ENCODE results near the gene LRRC15.

LRRC15 gene

DNA sequence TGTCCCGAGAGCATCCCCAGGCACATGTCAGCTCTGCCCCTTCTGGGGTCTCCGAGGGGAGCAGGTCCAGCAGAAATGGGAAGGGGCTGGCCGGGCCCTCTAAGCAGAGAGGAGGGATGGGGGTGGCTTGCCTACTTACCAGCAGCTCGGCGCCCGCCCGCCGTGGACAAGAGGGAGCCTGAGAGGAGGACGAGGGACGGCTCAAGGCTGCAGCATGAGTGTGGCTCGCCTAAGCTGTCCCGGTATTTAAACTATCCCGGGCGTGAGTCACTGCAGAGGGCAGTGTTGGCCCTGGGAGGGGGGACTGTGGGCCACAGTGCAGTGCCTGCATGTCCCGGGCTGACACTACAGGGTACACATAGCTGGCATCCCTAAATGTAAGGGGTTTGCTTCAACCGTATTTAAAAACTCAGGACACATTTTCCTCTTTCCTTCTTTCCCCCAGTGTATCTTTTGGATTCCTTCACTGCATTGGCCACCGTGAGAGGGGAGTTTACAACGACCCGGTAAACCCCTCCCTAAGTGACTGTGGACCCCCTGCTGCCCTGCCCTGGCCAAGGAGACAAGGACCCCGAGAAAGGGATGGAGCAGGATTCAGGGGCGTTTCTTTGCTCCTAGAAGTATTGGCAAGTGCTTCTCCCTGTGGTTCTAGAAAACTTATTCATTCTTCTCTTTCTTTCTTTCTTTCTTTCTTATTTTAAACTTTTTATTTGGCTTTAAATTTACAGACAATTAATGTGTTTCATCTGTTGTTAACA, at the start of gene LRRC15:
LRRC15 (minus strand) TSS at position 222 of the 758 bp plus-strand sequence. CDS start 8,700 bp downstream, outside the sequence.
- no peak for DNase-seq (ENCODE audit: low read depth in 2 of 2)

DNA sequence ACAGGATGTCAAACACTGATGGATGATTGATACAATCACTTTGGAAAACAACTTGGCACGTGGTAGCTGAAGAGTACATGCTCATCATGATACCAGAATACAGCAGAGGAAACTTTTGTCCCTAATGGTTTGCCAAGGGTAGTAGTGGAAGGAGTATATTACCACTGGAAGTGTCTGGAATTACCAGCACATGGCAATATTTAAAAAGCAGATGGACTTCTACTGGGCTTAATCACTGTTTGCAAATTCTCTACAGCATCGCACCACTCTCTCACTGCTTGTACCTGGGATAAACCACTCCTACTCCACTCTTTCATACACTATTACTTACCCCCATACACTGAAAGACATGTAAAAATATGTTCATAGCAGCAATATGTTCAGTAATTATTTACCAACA, 49.1 kb upstream of the LRRC15 start:
- no peak for DNase-seq (ENCODE audit: low read depth in 2 of 2)

DNA sequence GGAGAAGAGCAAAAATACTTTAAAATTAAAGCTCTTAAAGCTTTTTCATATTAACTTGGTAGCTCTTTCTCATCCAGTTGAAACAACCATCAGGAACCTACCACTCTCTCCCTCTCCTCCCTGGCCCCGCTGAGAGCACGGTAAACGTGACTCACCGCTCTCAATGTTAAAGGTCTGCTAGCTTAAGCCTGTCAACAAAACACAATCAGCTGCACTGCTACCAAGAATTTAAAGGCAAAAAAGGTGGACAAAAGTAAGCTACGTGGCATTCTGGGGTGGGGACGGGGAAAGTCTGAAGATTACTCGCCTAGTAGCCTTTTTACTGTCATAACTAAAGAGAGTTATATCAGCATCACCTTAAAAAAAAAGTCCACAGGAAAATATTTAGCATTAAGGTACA, 37.9 kb upstream of the LRRC15 start:
- DNase-seq (ENCODE audit: low read depth in 2 of 2) = no peak

DNA sequence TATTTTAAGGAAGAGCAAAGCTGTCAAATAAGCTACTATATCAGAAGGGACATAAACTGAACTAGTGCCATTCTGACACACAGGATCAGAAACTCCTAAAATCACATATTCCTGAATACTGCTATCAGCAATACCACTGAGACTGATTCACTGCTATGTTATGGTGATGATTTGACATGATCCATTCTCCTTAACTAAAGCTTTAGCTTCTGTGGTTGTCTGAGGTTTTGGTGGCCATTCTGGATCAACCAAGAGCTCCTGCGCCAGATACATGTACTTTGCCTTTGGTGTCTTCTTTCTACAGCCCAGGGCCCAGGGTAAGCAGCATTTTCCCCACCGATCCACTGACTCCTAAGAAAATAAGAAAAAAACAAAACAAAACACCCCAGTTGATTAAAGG, 36.2 kb upstream of the LRRC15 start:
- DNase-seq (ENCODE audit: low read depth in 2 of 2) = no peak

DNA sequence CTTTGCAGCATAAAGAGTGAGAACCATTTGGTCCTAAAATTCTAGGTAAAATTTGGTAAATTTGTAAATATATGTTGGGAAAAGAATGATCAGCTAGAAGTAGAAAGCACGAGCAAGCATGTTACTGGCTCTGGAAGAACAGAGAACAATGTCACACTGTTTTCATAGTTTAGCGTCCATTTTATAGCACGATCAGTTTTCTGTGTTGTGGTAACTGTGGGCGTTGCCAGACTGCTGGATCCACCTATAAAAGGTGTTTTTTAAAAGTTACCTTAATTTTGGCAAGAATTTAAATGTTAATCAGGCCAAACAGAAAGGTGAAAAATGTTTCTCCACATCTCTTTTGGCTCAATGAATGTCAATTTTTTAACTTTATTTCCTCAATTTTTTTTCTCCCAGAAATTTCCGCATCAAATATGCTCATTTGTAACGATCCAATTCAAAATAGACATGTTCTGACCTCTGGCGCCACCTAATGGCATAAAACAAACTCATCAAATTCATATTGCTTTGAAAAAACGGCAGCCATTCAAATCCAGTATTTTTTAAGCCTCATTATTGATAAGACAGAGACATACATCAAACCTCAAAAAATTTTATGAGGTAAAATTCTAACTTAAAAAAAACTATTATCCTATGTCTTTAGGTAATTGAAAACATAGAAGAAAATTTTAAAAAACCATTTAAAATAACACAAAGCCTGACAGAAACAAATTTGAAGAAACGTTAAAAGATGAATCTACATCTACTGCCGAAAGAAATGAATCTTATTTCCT, 35.0 kb upstream of the LRRC15 start:
- DNase-seq (ENCODE audit: low read depth in 2 of 2) = no peak

DNA sequence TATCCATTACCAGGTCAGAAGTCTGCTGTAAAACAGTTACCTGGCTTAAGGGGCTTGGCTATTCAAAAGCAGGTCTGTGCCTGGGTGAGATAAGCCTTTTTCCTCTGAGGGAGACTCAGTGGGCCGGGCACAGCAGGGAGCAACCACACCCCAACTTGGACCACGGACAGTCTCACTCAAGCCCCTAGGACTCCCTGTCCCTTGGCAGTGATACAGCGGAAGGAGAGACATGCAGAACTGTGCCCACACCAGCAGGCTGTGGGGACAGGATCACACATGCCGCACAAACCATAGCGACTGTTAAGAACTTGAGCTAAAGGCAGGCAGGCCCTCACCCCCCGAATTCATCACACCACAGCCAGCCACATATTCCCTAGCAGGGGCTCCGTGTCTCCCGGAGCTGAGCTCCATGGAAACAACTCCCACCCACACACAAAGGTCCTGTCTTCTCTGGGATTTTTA, 32.4 kb upstream of the LRRC15 start:
- DNase-seq (ENCODE audit: low read depth in 2 of 2) = no peak

DNA sequence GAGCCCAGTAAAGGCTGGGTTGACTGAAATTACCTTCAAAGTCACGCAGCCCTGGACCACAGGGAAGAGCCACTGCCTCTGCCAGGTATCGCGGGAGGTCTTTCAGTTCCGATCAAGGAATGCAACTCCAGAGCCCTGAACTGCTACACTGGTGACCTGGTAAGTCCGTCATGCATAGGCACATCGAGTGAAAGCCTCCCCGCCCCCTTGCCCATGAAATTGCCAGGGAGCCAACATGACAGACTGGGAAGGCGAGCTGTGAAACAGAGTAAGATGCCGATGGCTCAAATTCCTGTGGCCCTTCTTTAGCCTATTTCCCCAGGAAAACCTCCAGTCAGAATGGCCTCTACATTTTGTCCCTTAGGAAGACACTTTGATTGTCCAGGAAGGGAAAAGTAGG, 31.8 kb upstream of the LRRC15 start:
- no peak for DNase-seq (ENCODE audit: low read depth in 2 of 2)

DNA sequence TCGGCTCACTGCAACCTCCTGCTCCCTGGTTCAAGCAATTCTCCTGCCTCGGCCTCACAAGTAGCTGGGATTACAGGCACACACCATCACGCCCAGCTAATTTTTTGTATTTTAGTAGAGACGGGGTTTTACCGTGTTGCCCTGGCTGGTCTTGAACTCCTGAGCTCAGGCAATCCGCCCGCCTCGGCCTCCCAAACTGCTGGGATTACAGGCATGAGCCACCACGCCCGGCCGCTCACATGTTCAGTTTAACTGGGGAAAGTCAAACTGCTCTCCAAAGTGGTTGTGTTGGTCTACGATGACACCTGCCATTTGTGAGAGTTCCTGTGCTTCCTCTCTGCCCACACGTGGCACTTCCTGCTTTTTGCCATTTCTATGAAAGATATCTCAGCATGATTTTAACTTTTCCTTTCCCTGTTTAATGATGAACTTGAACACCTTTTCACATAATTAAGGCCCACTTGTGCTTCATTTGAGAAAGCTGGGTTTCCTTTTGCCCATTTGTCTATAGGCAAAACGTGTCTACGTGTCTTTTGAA, 30.4 kb upstream of the LRRC15 start:
- no peak for DNase-seq (ENCODE audit: low read depth in 2 of 2)

DNA sequence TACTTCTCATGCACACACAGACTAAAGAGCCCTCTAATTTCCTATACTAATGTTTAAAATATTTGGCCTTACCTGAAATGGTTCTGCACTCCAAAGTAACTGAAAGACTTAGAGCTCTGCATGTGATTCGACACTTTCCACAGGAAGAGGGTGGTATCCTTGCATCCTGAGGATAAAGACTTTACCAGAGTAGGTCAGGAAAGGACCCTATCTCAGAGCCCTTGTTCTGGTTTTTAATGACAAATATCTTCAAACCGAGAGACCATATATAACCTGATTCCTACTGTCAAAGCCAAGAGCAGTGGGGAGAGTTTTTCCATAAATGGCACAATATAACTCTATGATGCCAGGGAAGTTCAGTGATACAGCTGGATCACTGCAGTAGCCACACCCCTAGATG, 29.6 kb upstream of the LRRC15 start, which contains the start of gene GP5:
GP5 (minus strand) TSS at position 101 of the 400 bp plus-strand sequence. CDS start 984 bp downstream, outside the sequence.
- DNase-seq (ENCODE audit: low read depth in 2 of 2) = no peak

DNA sequence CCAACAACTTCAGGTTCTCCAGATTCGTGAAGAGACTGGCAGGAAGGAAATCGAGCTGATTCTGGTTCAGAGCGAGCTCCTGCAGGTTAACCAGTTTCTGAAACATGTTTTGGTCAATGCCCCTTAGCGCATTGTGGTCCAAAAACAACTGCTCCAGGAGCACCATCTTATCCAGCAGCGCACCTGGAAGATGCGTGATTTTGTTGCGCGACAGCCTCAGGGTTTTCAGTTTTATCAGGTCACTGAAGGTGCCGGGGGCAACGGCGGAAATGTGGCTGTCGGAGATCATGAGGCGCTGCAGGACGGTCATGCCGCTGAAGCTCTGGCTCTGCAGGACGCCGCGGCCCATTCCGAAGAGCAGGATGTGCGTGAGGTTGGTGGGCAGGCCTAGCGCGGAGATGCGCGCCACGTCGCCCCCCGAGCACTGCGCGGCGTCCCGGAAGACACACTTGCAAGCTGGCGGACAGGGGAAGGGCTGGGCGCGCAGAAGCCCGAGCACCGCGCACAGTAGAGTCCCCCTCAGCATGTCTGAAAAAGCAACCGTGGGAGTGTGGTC, 28.3 kb upstream of the LRRC15 start:
- peak in 1 of 2 donors; percentile 14 for DNase-seq (ENCODE audit: low read depth in 2 of 2)

DNA sequence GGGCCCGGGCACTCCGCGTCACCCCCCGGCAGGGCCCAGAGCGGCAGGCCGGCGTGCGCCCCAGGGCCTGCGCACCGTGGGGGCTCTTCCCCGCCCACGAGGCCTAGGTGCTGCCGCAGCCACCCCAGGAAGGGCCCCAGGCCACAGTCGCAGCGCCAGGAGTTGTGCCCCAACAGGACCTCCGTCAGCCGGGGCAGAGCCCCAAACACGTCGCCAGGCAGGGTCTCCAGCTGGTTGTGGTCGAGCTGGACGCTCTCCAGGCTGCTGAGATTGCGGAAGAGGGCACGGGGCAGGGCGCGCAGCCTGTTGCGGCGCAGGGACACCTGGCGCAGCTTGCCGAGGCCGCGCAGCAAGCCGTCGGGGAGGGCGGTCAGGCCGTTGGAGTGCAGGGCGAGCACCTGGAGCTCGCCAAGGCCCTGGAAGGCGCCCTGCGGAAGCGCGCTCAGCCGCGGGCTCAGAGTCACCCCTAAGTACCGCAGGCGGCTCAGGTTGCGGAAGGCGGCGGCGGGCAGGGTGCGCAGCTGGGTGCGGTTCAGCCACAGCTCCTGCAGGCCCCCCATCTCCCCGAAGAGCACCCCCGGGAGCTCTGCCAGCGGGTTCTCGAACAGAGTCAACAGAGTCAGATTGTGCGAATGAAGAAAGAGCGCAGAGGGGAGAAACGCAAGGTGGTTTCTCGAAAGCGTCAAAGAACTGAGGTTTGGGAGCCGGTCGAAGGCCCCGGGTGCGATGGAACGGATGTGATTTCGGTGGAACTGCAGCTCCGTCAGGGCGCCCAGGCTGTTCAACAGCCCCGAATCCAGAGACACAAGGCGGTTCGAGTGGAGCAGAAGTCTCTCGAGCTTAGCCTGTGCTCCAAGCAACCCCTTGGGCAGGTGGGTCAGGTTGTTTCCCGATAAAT, 27.6 kb upstream of the LRRC15 start:
- DNase-seq (ENCODE audit: low read depth in 2 of 2) = peak in 1 of 2 donors; percentile 21

DNA sequence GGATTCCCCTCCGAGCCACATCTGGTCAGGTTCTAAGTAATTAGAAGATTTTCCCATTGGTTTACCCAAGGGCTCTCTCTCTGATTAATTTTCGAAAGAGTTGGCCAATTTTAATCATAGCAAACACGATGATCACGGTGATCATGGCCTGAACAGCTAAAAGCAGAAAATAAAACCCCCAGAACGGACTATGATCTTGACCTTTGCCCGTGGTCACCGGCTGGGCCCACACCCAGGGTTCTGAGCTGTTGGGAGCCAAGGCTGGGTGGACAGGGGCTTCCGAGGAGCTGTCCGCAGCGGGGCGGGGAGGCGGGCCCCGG, 27.0 kb upstream of the LRRC15 start:
- no peak for DNase-seq (ENCODE audit: low read depth in 2 of 2)

DNA sequence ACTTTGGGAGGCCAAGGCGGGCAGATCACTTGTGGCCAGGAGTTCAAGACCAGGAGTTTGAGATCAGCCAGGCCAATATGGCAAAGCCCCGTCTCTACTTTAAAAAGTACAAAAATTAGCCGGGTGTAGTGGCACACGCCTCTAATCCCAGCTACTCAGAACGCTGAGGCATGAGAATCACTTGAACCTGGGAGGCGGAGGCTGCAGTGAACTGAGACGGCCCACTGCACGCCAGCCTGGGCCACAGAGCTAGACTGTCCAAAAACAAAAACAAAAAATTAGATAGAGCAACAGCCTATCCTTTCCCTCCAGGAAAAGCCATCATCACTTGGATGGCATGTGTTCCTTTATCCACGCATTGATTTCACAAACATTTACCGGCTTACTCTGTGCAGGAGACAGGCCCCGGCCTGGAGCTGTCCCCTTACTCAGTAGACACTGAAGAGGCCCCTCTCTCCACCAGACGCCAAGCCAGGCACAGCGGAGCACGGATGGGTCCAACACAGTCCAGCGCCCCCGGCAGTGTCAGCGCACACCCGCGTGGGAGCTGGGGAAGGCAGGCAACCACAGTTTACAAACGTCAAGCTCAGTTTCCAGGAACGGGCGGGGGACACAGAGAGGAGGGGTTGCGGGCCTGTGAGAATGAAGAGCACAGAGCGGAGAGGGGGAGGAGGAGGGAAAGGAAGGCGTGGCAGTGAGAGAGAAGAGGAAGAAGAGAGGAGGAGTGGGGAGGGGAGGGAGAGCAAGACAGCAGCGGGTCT, 26.4 kb upstream of the LRRC15 start:
- peak; percentile 42 to 49 for DNase-seq (ENCODE audit: low read depth in 2 of 2)

DNA sequence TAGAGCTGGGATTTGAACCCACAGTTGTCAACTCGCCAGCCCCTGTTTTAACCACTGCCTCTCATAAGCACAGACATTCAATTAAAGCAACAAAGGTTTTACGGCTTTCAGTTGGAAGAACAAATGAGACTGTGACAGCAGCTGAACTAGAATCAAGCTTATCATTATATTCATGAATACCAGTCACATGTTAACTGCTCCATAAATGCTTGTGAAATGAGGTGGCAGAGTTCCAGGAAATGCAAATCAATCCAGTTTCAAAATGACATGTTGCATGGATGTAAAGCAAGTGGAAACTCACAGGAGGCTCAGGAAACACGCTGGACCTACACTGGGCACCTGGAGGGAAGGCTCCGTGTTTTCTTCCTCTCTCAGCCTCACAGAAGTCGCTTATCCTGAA, 25.7 kb upstream of the LRRC15 start:
- no peak for DNase-seq (ENCODE audit: low read depth in 2 of 2)

DNA sequence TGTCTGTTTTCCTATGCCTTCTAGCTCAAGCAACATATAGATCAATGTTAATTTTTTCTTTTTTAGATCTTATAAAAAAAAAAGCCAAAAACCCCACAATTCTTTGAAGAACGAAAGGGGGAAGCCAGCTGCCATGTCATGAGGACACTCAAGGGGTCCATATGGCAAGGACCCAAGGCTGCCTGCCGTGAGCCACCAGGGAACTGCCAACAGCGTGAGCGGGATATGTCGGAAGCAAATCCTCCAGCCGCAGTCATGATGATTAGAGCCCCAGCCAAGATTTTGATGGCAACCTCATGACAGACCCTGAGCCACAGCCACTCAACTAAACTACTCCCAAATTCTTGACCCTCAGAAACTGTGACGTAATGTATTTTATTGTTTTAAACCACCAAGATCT, 23.0 kb upstream of the LRRC15 start:
- no peak for DNase-seq (ENCODE audit: low read depth in 2 of 2)

DNA sequence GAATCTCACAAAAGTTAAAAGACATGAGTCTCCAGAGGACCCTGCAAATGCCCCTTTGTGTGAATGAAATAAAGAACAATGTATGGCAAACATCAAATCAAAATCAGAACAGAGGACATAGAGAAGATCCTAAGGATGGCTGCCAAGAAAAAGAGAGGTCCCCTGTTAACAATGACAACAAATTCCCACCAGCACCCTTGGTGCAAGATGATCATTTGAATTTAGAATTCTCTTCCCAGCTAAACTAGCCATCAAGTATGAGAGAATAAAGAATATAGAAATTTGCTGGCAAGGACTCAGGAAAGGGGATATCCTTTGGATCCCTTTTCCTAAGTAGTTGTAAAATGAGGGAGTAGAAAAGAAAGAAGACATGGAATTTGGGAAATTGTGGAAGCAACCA, 21.3 kb upstream of the LRRC15 start:
- DNase-seq (ENCODE audit: low read depth in 2 of 2) = no peak

DNA sequence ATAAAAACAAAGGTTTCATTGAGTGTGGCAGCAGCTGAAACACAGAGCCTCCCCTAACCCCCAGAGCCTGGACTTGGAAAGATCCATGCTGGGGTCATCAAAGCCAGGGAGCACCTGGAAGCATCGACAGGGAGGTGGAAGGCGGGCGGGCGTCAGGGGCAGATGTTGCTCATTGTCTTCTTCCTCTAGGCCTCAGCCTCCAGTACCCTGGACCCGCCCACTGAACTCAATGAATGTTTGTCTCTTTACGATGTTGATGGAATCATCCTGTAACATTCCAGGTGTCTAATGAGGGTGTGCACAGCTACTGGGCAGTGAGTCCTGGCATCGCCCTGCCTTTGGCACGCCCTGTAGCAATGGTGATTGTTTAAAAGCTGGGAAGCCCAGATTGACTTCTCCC, 19.7 kb upstream of the LRRC15 start:
- DNase-seq (ENCODE audit: low read depth in 2 of 2) = no peak

DNA sequence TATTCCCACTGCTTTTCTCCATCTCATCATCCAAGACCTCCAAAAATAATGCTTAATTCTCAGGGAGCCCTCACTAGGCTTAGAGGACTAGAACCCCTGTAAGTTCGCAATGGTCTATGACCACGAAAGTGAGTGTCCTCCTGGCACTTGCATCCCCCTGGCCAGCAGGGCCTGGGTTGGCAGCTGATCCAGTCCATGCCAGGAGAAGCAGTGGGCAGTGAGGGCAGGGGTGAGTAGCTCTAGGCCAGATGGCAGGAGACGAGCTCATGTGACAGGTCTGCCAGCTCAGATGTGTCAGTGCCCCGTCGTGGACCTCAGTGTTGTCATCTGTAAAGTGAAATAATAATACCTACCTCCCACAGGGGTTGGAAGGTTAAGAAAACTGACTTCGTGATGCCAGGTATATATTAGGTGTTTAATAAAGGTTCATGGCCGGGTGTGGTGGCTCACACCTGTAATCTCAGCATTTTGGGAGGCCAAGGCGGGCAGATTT, 18.4 kb upstream of the LRRC15 start:
- no peak for DNase-seq (ENCODE audit: low read depth in 2 of 2)

DNA sequence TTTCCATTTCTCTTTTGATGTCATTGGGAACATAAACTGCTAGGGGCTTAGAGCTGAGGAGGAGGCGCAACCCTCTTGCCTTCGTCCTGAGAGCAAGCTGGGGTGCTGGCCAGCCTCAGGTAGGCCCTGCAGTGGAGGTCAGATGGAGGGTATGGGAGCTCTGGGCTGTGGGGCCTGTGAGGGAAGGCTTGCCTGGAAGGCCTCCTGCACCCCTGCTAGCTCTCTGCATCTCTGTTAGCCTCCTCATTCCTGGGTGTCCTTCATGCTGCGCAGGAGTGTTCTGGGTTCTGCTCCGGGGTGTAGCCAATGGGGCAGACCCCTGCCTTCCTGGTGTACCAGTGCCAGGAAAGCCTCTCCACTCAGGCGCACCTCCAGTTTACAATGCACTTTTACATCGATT, 17.7 kb upstream of the LRRC15 start:
- DNase-seq (ENCODE audit: low read depth in 2 of 2) = no peak

DNA sequence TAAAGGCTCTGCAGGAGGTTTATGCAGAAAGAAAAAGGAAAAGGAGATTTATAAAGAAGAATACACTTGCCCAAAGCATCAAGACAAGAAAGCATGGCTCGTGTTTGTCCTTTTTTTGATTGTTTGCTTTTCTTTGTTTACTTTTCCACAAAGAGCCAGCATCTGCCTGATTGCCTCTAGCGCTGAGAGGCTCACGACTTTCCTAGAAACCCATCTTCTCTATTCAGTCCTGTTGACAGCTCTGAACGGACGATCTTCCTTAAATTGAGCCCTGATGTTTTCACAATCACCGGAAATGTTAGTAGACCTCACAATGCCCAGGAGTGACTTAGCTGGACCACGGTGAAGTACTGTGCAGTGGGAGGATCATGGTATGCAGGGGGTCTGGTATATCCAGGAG, 17.1 kb upstream of the LRRC15 start:
- DNase-seq (ENCODE audit: low read depth in 2 of 2) = no peak

DNA sequence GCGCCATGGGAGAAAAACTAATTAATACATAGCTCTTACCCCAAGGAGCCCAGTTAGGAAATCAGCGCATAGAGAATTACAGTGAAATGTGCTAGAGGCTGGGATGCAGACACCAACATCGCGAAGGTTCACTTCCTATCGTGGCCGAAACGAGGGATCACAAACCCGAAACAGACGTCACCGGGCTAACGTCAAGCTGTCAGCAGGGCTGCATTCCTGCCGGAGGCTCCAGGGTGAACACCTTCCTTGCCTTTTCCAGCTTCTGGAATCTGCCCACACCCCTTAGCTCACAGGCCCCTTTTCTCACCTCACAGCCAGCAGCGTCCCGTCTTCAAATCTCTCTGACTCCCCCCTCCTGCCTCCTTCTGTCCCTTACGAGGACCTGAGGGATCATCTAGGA, 16.5 kb upstream of the LRRC15 start:
- no peak for DNase-seq (ENCODE audit: low read depth in 2 of 2)
